HCT116 (cell line): ENCODE data around the gene EEF2.

ENCODE experiments used
- POLR2A ChIP-seq: IDR thresholded peaks from 2 replicates; pipeline ENCODE4 v1.7.0; 2011; ENCODE audit warnings: borderline replicate concordance; ENCODE audit not compliant: insufficient read depth, insufficient read length; ENCODE audit errors: extremely low read depth
- POLR2AphosphoS5 ChIP-seq: IDR thresholded peaks from 2 replicates; pipeline ENCODE4 v1.6.1; 2011; ENCODE audit warnings: mild to moderate bottlenecking, low read depth, low read length, moderate library complexity
- TCF7L2 ChIP-seq: IDR thresholded peaks from 2 replicates; pipeline ENCODE4 v1.7.0; 2011; ENCODE audit warnings: borderline replicate concordance, inconsistent platforms; ENCODE audit not compliant: insufficient read depth, insufficient read length; ENCODE audit errors: extremely low read depth
- YY1 ChIP-seq: IDR thresholded peaks from 2 replicates; pipeline ENCODE4 v1.6.1; 2011; ENCODE audit warnings: low read length, low read depth, moderate library complexity, mild to moderate bottlenecking; ENCODE audit not compliant: insufficient replicate concordance; ENCODE audit errors: extremely low read depth
- TF ChIP-seq, protein P1 (sequence below), 3 experiments: fragments of 200-600 bp in 1 of 3; sonication (generic) in 1 of 3; IDR thresholded peaks in 2 of 3; conservative IDR thresholded peaks in 1 of 3; 2 replicates each; pipeline ENCODE4 v1.5.1; 2012 to 2017; ENCODE audit warnings: low read depth in 2 of 3, low read length in 2 of 3, antibody characterized with exemption in 1 of 3, borderline replicate concordance in 1 of 3, control low read depth in 1 of 3, mild to moderate bottlenecking in 1 of 3, mixed read lengths in 1 of 3, mixed run types in 1 of 3, moderate library complexity in 1 of 3; ENCODE audit not compliant: insufficient read depth in 1 of 3
- TF ChIP-seq, protein P2 (sequence below): IDR thresholded peaks from 2 replicates; pipeline ENCODE4 v1.6.1; 2012

DNA sequence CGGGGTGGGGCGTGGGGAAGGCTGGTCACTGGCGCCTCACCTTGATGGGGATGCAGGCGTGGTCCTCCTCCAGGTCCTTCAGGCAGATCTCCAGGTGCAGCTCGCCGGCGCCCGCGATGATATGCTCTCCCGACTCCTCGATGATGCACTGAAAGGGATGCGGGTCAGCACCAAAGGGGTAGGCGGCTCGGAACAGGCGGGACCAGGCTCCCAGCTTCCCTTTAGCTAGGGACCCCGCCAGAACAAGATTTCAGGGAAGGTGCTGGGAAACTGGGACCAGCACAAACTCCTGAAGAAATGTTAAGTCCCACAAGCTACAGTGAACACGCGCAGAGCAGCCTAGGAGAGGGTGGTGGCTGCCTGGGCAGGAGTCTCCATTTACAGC lies 6.0 kb downstream of the EEF2 start:
- TF ChIP-seq, protein P1, sequence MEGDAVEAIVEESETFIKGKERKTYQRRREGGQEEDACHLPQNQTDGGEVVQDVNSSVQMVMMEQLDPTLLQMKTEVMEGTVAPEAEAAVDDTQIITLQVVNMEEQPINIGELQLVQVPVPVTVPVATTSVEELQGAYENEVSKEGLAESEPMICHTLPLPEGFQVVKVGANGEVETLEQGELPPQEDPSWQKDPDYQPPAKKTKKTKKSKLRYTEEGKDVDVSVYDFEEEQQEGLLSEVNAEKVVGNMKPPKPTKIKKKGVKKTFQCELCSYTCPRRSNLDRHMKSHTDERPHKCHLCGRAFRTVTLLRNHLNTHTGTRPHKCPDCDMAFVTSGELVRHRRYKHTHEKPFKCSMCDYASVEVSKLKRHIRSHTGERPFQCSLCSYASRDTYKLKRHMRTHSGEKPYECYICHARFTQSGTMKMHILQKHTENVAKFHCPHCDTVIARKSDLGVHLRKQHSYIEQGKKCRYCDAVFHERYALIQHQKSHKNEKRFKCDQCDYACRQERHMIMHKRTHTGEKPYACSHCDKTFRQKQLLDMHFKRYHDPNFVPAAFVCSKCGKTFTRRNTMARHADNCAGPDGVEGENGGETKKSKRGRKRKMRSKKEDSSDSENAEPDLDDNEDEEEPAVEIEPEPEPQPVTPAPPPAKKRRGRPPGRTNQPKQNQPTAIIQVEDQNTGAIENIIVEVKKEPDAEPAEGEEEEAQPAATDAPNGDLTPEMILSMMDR (IDR thresholded peaks at IDR 0.05 in 2 of 3, conservative IDR thresholded peaks at IDR 0.05 in 1 of 3; ENCODE audit: borderline replicate concordance in 1 of 3, insufficient read depth in 1 of 3, low read depth in 2 of 3, low read length in 2 of 3), result no peak
- TF ChIP-seq POLR2AphosphoS5 (no peak), POLR2A (no peak), YY1 (no peak), TCF7L2 (no peak)
- TF ChIP-seq, protein P2, sequence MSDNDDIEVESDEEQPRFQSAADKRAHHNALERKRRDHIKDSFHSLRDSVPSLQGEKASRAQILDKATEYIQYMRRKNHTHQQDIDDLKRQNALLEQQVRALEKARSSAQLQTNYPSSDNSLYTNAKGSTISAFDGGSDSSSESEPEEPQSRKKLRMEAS, result no peak
